ENCODE data around the gene TSPAN18. TPM values are rescaled to one million over a fixed set of nuclear protein-coding genes. Genes with fewer than 3 reads are reported as not detected.

The TSPAN18 gene
- total RNA-seq, 1 donor from 2014 or later, result 52.8 TPM

DNA sequence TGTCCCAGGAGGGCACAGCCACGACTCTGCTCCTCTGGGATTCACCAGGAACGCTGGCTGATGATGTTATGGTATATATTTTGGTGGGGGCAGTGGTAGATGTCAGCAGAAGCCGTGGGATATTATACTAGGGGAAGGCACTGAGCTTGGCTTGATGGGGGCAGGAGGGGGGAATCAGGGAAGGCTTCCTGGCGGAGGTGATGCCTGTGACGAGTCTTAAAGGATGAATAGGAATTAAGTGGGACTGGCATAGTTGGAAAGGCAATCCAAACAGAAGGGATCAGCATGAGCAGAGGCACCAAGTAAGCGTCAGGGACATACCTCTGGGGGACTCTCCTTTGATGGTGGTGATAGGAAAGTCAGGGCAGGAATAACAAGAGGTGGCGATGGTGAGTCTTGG is 176.3 kb downstream of the TSPAN18 start:
- TF ChIP-seq CTCF (conservative IDR thresholded peaks at IDR 0.05), result no peak

GRCh38 chr11:44903518-44903917 is 176.8 kb downstream of the TSPAN18 start:
- peaks cover 7% of the 10 kb centered on the region for H3K4me1 Mint-ChIP-seq (ENCODE audit: unreplicated experiment)
- H3K27me3 Mint-ChIP-seq, result no peaks in the 10 kb centered on the region
- DNase-seq (ENCODE audit: extremely low spot score, unreplicated experiment), result no peak
- peaks cover 7% of the 10 kb centered on the region for H3K36me3 Mint-ChIP-seq
- no peak overlapping the region for H3K27ac Mint-ChIP-seq
- no peak for TF ChIP-seq CTCF (conservative IDR thresholded peaks at IDR 0.05)
- H3K4me3 Mint-ChIP-seq, result no peak overlapping the region
- H3K9me3 Mint-ChIP-seq, result no peaks in the 10 kb centered on the region

More for the DNA sequence above, 176.3 kb downstream of the TSPAN18 start:
- Mint-ChIP-seq H3K36me3 (peaks cover 7% of the 10 kb centered on the region), H3K27ac (no peak overlapping the region), H3K4me1 (ENCODE audit: unreplicated experiment) (peaks cover 7% of the 10 kb centered on the region), H3K4me3 (no peak overlapping the region), H3K27me3 (no peaks in the 10 kb centered on the region), H3K9me3 (no peaks in the 10 kb centered on the region)
- DNase-seq (ENCODE audit: extremely low spot score, unreplicated experiment), result no peak

- Mint-ChIP-seq H3K27me3 (no peaks in the 10 kb centered on the region), H3K27ac (no peak overlapping the region), H3K9me3 (no peaks in the 10 kb centered on the region), H3K4me3 (no peak overlapping the region), H3K36me3 (peaks cover 4% of the 10 kb centered on the region), H3K4me1 (ENCODE audit: unreplicated experiment) (peaks cover 7% of the 10 kb centered on the region)
- no peak for DNase-seq (ENCODE audit: extremely low spot score, unreplicated experiment)
- no peak for TF ChIP-seq CTCF (conservative IDR thresholded peaks at IDR 0.05)
Measured at GRCh38 chr11:44904261-44905020, 177.7 kb downstream of the TSPAN18 start.

DNA sequence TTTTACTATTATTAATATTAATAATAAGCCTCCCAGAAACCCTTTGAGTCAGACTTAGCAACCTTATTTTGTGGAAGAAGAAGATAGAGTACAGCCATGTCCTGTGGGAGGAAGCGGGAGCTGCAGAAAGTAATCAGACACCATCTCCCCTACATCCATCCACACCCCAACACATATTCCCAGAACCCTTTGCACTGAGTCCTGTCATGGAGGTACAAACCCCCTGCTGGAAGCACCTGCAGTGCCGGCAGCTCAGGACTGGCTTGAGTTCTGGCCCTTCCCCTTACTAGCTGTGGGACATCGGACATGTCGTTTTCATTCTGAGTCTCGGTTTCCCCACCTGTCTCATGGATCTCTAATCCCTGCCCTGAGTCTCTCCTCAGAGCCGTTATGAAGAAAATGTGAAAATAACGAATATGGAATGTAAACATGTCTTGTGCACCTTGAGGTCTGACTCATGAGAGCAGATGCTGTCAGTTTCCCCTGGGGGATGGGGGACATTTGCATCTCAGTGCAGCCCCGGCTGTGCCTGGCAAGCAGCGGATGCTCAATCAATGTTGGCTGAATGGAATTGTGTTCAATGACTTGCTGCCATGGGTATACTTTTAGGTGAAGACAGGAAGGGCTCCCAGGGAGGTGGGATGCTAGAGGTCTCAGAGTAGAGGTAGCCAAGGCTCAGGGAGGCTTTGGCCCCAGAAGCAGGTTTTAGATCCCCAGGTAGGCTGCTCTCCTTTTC is 178.5 kb downstream of the TSPAN18 start:
- no peak for DNase-seq (ENCODE audit: extremely low spot score, unreplicated experiment)
- no peaks in the 10 kb centered on the region for H3K27me3 Mint-ChIP-seq
- peaks cover 4% of the 10 kb centered on the region for H3K4me1 Mint-ChIP-seq (ENCODE audit: unreplicated experiment)
- TF ChIP-seq CTCF (conservative IDR thresholded peaks at IDR 0.05), result no peak
- no peak overlapping the region for H3K27ac Mint-ChIP-seq
- no peaks in the 10 kb centered on the region for H3K9me3 Mint-ChIP-seq
- H3K36me3 Mint-ChIP-seq, result no peaks in the 10 kb centered on the region
- no peak overlapping the region for H3K4me3 Mint-ChIP-seq

DNA sequence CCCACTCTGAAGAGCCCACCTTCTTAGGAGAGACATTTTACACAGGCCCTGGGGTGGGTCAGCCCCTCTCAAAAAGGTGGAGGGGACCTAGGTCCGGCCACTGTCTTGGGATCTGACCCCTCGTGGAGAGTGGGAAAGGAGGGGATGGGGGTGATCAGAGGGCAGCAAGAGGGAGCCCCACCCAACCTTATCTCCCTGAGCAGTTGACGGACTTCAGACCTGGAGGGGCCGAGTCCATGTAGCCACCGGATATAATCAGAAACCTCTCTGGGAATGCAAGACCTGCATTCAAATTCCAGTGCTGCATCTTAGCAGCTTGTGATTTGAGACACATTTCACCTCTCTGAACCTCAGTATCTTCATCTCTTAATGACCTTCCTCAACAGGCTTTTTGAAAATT is 179.9 kb downstream of the TSPAN18 start:
- no peak for DNase-seq (ENCODE audit: extremely low spot score, unreplicated experiment)
- Mint-ChIP-seq H3K9me3 (no peaks in the 10 kb centered on the region), H3K36me3 (no peaks in the 10 kb centered on the region), H3K4me1 (ENCODE audit: unreplicated experiment) (peaks cover 13% of the 10 kb centered on the region), H3K27me3 (no peaks in the 10 kb centered on the region), H3K4me3 (no peak overlapping the region), H3K27ac (no peak overlapping the region)
- no peak for TF ChIP-seq CTCF (conservative IDR thresholded peaks at IDR 0.05)

Measured in type B pancreatic cell (in vitro differentiated cells).